ENCODE data around the gene PAX5.

DNA sequence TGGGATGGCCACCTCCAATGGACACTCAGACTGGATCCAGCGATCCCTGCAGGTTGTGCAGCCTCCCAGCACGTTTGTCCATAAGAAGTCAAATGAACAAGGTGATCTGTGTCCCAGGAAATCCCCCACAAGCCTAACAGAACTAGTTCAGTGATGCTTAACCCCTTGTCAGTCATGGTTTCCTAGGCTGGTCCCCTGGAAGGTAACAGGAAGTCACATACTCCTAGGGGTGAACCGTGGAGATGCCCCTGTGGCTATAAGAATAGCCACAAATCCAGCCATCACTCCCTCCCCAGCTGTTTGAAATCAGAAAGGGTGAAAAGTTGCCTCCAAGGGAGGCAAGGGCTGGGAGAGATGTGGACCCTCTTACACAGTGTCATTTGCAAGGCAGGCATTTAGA is 22.5 kb downstream of the PAX5 start:
- TF ChIP-seq, protein P1, sequence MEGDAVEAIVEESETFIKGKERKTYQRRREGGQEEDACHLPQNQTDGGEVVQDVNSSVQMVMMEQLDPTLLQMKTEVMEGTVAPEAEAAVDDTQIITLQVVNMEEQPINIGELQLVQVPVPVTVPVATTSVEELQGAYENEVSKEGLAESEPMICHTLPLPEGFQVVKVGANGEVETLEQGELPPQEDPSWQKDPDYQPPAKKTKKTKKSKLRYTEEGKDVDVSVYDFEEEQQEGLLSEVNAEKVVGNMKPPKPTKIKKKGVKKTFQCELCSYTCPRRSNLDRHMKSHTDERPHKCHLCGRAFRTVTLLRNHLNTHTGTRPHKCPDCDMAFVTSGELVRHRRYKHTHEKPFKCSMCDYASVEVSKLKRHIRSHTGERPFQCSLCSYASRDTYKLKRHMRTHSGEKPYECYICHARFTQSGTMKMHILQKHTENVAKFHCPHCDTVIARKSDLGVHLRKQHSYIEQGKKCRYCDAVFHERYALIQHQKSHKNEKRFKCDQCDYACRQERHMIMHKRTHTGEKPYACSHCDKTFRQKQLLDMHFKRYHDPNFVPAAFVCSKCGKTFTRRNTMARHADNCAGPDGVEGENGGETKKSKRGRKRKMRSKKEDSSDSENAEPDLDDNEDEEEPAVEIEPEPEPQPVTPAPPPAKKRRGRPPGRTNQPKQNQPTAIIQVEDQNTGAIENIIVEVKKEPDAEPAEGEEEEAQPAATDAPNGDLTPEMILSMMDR (tag by site-specific recombination; IDR thresholded peaks at IDR 0.05) = no peak
- TF ChIP-seq ZNF707 (tag by site-specific recombination; IDR thresholded peaks at IDR 0.05) = no peak
- TF ChIP-seq GLI4 (tag by site-specific recombination; IDR thresholded peaks at IDR 0.05) = no peak
- TF ChIP-seq, protein P2, sequence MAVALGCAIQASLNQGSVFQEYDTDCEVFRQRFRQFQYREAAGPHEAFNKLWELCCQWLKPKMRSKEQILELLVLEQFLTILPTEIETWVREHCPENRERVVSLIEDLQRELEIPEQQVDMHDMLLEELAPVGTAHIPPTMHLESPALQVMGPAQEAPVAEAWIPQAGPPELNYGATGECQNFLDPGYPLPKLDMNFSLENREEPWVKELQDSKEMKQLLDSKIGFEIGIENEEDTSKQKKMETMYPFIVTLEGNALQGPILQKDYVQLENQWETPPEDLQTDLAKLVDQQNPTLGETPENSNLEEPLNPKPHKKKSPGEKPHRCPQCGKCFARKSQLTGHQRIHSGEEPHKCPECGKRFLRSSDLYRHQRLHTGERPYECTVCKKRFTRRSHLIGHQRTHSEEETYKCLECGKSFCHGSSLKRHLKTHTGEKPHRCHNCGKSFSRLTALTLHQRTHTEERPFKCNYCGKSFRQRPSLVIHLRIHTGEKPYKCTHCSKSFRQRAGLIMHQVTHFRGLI (tag by site-specific recombination; IDR thresholded peaks at IDR 0.05) = no peak
- TF ChIP-seq, protein P3, sequence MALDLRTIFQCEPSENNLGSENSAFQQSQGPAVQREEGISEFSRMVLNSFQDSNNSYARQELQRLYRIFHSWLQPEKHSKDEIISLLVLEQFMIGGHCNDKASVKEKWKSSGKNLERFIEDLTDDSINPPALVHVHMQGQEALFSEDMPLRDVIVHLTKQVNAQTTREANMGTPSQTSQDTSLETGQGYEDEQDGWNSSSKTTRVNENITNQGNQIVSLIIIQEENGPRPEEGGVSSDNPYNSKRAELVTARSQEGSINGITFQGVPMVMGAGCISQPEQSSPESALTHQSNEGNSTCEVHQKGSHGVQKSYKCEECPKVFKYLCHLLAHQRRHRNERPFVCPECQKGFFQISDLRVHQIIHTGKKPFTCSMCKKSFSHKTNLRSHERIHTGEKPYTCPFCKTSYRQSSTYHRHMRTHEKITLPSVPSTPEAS (tag by site-specific recombination; IDR thresholded peaks at IDR 0.05) = no peak

Measured in HEK293 (cell line).